ENCODE results near the gene HLF.
"Not testable (repeated sequence)": the region's sequence is repeated elsewhere in the genome, so short reads cannot be mapped to it uniquely, and the experiment has no call there.

The HLF gene

DNA sequence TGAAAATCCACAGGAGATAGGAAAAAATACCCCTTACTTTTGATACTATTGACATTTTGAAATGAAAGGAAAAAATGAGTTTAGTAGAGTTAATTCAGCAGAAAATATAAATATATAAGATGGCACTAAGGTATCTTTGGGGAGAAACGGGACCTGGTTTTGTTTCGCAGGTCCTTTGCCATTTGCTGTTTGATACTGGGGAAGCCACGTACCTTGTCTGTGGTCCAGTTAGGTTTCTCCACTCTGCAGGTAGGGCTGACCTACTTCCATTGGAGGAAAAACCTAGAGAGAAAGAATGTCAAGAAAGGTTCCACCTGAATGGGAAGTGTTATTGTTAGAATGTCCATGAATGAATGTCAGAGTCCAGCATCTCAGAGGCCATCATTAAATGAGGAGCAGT lies 48.1 kb downstream of the HLF start:
- no peak for FAIRE-seq

DNA sequence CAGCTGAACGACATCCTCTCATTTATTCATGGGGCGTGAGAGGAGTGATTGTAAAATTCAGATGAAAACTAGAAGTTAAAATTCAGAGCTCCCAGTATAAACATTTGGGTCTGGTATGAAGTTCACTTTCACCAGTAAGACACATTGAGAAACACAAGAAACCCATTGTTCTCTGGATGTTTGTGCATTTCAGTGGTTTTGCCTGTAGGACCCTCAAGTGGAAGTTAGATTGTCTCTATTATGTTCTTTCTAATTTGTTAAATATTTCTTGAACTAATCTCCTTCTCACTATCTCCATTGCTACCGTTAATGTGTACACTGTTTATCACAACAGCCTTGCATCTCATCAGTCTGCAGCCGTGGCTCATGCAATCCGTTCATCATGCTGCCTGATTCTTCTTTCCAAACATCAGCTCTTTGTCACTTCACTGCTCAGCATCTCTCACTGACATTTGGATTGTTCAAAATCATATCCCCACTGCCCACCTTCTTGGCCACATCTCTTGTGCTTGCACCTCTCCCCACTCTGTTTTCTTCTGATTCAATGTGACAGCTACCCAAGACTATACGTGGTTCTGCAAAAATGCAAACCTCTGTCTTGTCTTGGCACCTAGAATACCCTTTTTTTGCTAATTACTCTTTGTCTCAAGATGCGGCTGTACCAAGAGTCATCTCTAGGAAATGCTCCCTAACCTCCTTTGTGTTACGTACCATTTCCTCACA lies 49.5 kb downstream of the HLF start:
- FAIRE-seq: no peak

DNA sequence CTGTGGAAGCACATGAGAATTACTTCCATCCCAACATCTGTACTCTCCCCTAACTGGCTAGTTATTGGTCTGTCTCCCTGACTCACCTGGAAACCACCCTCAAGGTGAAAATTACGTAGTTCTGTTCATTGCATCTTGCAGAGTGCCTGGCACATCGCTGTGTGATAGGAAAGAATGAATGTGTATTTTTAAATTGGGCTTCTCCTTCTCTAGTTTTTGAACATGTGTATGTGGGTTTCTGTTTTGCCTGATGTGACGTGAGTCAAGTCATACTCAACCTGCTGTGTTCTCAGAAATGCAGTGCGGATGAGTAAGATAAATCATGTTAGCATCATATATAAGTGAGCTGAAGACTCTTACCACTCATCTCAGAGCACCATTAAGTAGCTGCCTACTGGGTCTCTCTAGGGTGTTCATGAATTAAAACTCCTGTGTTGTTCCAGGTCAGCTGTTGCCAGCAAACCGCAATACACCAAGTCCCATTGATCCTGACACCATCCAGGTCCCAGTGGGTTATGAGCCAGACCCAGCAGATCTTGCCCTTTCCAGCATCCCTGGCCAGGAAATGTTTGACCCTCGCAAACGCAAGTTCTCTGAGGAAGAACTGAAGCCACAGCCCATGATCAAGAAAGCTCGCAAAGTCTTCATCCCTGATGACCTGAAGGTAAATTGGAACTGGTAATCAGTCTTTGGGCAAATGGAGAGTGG lies 50.2 kb downstream of the HLF start:
- no peak for FAIRE-seq

DNA sequence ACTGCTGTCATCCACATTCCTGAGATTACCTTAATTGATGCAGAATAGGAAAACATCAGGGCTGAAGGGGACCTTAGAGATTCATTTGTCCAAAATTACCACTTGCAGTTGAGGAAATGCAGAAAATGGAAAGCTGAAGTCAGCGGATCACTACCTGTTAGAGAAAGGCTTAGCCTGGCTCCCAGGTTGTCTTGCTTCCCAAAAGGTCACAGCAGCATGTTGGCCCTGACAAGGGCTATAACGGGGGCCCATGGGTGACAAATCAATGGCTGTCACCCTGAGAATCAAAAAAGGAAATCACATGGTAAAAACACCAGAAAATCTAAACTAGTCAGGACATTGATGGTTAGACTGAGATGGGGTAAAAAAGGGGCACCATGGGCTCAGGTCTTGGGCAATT lies 51.7 kb downstream of the HLF start:
- FAIRE-seq: no peak

DNA sequence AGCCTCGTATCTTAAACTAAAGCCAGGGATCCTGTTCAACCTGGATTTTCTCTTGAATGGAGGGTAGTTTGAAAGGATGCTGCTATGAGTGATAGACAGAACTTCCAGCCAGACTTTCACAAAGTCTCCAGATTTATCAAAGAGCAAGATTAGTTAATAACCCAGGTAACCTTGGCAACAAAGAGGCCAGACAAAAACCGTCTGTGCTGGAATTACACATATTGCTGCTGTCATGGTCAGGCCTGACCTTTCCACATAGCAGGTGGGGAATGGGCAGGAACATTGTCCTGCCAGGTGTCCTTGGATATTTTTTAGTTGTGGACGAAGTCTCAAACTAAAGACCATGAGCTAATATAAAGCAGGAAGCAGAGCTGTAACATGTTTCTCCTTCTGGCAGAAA lies 52.5 kb downstream of the HLF start:
- FAIRE-seq: no peak

DNA sequence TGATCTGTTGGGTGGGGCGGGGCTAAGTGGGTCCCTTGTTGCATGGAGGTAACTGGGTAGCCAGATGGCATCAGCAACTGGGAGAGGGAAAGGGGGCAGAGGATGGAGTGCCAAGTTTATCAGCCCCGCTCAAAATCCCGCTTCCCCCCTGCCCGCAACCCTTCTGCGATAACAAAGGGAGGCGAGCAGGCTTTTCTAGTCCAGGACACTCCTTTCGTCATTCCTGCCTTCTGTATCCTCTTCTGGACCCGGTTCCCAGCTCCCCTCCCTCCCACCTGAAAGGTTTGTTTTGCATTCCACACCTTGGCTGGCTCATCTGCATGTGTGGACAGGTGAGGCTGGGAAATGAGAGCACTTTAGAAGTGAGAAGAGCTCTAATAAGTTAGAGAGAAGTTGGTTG lies 53.3 kb downstream of the HLF start:
- FAIRE-seq: no peak

DNA sequence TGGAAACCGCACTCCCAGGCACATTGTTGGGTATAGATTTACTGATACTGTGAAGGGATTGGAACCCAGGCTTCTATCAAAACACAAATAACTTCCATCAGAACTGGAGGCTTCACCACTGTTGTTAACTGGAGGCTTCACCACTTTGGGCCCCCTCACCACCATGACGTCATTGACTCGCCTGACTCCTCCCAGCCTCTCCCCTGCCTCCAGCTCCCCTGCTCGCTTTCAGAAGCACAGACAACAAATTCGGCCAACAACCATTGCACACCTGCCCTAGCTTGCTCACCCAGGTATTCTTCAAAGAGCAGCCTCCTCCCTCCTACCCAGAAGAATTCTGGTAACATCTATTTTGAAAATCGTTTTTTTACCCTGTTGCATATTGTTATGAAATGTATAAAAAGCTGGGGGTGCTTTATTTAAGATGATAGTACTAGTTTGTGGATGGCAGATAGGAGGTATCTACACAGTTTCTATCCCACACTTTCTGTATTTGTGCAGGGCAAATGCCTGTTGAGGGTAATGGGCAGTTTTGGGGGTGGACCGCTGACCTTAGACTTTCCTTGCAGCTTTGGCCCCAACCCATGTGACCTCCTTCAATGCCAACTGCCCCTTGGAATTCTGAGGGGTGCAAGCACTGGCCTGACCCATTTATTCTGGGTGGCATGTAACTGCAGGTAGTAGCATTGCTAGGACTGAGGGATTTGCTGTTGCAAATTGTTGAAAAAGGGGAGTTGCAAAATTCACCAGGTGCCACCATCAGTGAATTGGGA lies 54.1 kb downstream of the HLF start:
- FAIRE-seq: no peak

DNA sequence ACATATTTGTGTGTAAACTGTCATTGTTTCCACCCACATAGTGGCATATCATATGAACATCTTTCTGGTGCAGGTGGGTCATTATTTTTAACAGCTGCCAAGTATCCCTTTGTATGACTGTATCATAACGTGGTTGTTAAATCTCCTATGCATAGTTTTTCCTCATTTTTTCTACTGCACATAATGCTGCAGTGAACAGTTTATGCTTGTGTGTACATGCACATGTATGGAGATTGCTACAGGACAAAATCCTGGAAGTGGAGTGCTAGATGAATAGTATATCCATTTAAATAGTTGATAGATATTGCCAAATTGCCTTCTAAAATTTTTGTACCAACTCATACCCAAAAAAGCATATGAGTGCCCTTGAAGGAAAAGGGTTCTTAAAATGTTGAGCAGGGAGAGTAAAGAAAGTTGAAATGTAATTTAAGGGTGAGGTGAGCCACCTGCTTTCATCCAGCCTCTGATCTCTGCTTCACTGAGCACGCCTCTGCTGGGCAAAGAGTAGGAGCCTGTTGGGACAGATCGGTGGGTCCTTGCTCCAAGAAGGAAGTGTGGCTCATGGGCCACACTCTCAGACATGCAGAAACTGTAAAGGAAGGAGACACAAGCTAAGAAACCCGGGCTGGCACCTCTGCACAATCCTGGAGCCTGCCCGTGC lies 55.3 kb downstream of the HLF start:
- no peak for FAIRE-seq

DNA sequence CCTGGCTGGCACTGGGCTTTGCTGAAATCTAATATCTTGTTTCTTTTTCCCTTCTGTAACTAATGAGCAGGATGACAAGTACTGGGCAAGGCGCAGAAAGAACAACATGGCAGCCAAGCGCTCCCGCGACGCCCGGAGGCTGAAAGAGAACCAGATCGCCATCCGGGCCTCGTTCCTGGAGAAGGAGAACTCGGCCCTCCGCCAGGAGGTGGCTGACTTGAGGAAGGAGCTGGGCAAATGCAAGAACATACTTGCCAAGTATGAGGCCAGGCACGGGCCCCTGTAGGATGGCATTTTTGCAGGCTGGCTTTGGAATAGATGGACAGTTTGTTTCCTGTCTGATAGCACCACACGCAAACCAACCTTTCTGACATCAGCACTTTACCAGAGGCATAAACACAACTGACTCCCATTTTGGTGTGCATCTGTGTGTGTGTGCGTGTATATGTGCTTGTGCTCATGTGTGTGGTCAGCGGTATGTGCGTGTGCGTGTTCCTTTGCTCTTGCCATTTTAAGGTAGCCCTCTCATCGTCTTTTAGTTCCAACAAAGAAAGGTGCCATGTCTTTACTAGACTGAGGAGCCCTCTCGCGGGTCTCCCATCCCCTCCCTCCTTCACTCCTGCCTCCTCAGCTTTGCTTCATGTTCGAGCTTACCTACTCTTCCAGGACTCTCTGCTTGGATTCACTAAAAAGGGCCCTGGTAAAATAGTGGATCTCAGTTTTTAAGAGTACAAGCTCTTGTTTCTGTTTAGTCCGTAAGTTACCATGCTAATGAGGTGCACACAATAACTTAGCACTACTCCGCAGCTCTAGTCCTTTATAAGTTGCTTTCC lies 56.0 kb downstream of the HLF start:
- no peak for FAIRE-seq

DNA sequence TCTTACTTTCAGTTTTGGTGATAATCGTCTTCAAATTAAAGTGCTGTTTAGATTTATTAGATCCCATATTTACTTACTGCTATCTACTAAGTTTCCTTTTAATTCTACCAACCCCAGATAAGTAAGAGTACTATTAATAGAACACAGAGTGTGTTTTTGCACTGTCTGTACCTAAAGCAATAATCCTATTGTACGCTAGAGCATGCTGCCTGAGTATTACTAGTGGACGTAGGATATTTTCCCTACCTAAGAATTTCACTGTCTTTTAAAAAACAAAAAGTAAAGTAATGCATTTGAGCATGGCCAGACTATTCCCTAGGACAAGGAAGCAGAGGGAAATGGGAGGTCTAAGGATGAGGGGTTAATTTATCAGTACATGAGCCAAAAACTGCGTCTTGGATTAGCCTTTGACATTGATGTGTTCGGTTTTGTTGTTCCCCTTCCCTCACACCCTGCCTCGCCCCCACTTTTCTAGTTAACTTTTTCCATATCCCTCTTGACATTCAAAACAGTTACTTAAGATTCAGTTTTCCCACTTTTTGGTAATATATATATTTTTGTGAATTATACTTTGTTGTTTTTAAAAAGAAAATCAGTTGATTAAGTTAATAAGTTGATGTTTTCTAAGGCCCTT lies 56.8 kb downstream of the HLF start:
- FAIRE-seq: no peak

DNA sequence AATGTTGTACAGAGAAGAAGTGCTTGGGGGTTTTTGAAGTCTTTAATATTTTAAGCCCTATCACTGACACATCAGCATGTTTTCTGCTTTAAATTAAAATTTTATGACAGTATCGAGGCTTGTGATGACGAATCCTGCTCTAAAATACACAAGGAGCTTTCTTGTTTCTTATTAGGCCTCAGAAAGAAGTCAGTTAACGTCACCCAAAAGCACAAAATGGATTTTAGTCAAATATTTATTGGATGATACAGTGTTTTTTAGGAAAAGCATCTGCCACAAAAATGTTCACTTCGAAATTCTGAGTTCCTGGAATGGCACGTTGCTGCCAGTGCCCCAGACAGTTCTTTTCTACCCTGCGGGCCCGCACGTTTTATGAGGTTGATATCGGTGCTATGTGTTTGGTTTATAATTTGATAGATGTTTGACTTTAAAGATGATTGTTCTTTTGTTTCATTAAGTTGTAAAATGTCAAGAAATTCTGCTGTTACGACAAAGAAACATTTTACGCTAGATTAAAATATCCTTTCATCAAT lies 57.8 kb downstream of the HLF start:
- FAIRE-seq: no peak

DNA sequence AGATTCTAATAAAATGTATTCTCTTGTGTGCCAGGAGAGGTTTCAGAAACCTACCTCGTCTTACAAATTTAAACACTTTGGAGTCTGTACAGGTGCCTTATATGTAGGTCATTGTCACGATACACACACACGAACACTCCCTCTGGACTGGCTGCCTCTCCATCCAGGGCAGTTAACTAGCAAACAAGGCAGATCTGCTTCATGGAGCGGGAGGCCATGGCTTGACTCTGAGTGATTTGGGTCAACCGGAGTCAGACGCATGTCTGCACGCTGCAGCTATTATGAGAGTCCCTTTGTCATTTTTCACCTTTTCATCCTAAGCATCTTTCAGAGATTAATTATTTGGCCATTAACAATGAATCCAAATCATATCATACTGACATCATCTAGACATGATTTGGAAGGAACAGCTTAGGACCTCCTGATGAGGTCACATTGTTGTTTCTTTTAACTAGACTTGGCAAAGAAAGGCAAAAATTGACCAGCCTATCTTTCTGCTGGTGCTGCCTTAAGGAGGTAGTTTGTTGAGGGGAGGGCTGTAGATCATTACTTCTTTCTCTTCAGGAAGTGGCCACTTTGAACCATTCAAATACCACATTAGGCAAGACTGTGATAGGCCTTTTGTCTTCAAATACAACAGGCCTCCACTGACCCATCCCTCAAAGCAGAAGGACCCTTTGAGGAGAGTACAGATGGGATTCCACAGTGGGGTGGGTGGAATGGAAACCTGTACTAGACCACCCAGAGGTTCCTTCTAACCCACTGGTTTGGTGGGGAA lies 58.9 kb downstream of the HLF start:
- FAIRE-seq: no peak

DNA sequence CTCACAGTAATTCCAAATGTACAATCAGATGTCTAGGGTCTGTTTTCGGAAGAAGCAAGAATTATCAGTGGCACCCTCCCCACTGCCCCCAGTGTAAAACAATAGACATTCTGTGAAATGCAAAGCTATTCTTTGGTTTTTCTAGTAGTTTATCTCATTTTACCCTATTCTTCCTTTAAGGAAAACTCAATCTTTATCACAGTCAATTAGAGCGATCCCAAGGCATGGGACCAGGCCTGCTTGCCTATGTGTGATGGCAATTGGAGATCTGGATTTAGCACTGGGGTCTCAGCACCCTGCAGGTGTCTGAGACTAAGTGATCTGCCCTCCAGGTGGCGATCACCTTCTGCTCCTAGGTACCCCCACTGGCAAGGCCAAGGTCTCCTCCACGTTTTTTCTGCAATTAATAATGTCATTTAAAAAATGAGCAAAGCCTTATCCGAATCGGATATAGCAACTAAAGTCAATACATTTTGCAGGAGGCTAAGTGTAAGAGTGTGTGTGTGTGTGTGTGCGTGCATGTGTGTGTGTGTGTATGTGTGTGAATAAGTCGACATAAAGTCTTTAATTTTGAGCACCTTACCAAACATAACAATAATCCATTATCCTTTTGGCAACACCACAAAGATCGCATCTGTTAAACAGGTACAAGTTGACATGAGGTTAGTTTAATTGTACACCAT lies 59.7 kb downstream of the HLF start:
- FAIRE-seq: no peak

DNA sequence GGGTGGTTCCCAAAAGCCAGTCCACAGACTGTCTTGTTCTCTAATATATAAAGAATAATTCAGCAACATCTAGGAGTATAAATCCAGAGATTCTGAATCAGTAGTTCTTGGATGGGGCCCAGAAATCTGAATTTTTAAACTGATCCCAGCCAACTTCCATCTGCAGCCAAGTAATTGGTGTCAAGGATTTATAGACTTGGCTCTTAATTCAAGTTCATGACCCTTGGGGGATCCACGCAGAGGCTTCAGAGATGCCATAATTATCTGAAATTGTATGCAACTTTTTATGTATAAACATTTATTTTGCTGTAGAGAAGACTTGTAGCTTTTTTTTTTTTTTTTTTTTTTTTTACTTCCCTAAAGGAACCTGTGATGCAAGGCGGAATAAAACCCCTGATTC lies 60.6 kb downstream of the HLF start:
- no peak for FAIRE-seq

DNA sequence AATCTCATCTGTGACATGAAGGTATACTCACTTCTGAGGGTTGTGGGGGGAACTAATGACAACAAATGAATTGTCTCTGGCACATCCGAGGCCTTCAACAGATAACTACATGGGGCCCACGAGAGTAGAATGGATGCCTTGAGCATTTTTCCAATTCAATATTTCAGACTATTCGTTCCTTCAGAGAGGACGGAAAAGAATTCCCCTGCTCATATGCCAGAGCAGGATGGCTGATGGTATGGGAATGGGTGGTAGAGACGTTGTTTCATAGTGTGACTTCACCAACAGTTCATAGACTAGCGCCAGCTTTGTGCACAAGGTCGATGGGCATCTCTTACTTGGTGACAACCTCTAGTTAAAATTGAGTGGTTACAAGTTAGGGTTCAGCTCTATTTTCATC lies 61.3 kb downstream of the HLF start:
- FAIRE-seq: no peak

DNA sequence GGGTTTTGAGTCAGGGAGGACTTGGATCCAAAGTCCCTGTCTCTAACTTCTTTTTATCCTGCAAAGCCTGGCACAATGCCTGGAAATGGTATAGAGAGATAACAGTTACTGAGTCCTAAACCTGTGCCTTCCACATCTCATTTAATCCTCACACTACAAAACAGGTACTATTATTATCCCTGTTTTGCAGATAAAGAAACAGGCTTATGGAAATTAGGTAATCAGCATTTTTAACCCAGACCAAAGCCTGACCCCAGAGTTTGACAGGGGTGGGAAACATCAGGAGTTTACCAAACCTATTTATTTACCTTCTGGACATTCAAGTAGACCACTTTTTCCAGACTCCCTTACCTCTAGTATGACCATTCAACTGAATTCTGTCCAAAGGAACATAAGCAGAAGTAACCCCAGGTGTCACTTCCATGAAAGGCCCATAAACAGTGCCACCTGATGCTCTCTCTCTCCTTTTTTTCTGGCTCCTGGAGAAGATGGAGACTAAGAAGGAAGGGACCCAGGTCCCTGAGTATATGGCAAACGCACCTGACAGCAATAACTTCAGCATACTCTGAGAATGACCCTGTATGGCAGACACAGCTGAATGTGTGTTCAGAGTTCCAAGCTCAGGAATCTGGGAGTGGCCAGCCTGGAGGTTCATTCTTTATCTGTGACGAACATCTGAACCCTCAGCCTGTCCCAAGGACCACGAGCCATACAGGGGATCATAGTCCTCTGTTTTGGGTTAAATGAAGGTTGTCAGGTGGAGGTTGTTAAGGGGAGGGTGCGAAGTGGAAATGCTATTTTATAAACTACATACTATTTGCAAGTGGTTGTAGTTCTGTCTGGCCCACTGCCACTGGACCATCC lies 62.7 kb downstream of the HLF start:
- no peak for FAIRE-seq

DNA sequence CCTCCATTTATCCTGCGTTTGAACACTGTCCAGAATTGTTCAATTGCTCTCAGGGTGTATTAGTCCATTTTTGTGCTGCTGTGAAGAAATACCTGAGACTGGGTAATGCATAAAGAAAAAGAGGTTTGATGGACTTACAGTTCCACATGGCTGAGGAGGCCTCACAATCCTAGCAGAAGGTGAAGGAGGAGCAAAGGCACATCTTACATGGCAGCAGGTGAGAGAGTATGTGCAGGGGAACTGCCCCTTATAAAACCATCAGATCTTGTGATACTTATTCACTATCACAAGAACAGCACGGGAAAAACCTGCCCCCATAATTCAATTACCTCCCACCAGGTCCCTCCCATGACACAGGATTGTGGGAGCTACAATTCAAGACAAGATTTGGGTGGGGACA lies 63.8 kb downstream of the HLF start:
- not testable (repeated sequence) for FAIRE-seq

DNA sequence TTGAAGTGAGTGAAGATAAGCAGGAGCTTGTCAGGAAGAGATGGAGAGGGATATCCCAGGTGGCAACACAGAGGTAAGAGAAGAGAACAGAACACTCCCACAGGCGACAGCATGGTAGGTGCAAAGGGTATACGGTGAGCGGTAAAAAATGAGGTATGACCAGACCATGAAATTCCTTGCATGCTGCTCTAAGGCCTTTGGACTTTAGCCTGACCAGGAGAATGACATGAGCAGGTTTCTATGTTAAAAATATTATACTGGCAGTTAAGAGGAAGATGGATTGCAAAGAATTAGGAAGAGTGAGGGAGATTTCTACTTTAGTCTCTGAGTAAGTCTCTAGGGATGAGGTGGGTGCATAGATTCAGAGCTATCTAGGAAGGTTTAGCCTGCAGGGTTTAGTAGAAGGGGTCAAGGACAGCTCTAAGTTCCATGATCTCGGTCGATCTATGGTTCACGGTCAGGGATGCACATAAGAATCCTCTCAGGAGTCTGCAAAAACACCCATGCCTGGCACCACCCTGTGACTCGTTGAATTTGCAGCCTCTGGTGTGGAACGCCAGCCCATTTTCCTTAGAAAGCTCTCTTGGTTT lies 65.7 kb downstream of the HLF start:
- FAIRE-seq: no peak

All from colon (tissue), 2 donors.